CD4-positive, alpha-beta T cell treated with Interleukin-2 at 100 ng/mL for 4 hours (primary cell): Measurements from ENCODE around the gene RNF144B.
A peak's percentile ranks its signal among the peaks of the same experiment; 100 is the strongest.

Experiments
- DNase-seq: peaks from one replicate; pipeline ENCODE4 v3.0.0-alpha.2; 2020; ENCODE audit warnings: low spot score

Gene RNF144B

GRCh38 chr6:18488526-18489270, 101.5 kb downstream of the RNF144B start:
- DNase-seq: no peak

DNA sequence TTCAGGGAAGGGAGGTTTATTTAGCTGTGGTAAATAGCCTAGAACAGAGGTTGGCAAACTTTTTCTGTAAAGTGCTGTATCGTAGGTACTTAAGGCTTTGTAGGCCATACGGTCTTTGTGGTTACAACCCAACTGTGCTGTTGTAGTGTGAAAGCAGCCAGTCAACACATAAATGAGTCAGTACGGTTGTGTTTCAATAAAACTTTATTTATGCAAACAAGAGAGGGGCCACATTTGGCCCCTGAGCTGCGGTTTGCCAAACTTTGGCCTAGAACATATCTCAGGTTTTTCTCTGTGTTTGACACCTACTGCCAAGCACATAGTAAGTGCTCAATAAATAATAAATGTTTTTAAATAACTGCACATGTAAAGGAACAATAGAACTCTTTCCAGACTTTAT, 102.2 kb downstream of the RNF144B start:
- no peak for DNase-seq

GRCh38 chr6:18491308-18492045, 104.3 kb downstream of the RNF144B start:
- DNase-seq: no peak

DNA sequence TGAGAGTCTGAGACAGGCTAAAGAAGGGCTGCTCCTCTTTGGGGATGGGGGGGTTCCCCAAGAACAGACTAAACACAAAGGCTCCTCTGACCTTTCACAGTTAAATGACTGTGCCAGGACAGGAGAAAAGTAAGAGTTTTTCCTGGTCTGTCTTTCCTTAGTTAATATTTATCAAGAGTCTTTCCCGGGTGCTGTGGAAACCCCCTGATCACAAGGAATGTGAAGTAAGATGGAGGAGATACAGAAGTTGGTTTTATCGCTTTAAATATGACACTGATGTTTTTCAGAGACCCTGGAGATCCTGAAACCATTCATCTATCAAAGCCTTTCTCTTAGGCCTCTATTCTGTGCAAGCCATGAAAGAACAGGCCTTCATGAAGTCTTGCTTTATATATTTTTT, 105.8 kb downstream of the RNF144B start:
- DNase-seq: no peak

GRCh38 chr6:18493382-18493891, 106.3 kb downstream of the RNF144B start:
- no peak for DNase-seq

DNA sequence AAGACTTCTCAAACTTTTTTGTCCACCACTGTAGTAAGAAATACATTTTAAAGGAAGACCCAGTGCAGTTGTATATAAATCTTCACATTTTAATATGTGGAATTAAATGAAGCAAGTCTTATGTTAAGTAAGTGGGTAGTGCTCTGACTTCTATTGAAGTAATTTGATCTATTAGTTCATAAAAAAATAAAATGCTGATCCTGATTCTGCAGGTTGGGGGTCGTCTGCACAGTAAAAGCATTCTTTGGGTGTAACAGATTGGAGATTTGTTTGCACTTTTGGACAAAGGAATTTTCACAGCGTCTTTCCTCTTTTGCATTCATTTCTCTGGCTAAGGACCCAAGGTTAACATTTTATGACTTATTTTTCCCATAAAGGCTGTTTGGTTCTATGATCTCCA, 106.8 kb downstream of the RNF144B start:
- no peak for DNase-seq

DNA sequence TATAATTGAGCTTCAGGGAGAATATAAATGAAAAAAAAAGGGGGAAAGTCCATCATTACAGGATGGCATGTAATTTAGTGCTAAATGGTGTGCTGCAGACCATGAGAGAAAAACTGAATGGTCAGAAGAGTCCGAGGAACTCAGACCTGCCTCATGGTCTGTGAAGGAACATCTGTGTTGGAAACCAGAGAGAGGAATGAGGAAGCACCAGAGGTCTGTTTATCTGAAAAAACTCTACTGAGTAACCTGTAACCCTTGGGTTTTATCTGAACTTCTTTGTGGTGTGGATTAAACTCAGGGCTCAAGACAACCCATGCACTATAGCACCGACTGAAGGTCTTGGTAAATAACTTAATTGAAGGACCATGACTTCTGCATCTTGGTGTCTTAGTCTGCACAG, 108.1 kb downstream of the RNF144B start:
- DNase-seq: no peak

- no peak for DNase-seq
Measured at GRCh38 chr6:18496462-18496861, 109.3 kb downstream of the RNF144B start.

DNA sequence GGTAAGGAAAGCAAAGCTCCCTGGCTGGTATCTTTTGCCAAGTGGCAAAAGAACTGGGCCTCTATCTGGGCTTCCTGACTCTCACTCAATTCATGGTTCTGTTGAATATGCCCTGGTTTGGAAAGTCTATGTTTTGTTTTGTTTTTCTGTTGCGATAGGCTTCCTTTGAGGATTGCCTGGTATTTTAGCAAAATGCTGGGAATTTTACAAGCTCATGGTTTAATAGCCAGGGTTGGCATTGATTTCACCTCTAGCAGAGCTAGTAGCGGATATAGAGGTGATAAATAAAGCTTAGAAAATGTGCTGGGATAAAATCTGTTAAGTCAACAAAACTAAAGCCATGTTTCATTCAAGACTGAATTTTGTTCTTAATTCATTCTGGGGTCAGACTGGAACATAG, 109.9 kb downstream of the RNF144B start:
- DNase-seq: no peak

DNA sequence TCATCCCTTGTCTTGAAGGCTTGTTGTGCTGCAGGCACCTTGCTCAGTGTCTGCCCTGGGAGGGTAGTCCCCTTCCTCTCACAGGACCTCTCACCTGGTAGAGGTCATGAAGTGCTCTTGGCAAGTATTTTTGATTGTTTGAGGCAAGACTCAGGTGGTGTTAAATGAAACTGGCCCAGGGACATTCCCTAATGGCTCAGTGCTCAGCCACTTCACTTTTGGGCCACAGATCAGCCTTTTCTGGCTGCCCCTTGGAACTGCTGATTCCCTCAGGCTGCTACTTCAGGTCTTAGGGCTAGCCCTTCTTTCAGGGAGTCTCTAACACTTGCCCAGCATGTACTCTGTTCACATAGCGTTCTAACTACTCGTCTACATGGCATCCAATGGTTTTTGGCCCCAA, 111.3 kb downstream of the RNF144B start:
- DNase-seq: no peak

GRCh38 chr6:18500921-18501662, 113.9 kb downstream of the RNF144B start:
- no peak for DNase-seq

GRCh38 chr6:18501663-18502013, 114.5 kb downstream of the RNF144B start:
- peak; percentile 7 for DNase-seq

DNA sequence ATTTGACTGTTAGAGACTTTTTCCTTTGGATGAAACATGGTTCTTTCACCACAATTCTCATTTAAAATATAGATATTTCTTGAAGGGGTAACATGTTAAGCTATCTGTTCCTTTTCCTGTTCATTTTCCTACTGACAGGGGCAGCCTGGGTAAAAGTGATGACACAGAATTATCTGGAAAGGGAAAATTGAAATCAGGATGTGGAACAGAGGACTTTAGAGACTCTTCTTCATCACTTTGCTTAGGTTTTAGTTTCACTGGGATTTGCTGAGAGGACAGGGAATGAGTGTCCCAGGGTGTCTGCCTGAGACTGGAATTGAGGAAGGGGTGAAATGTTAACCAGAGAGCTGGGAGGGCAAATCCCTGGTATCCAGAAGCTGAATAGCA, 116.0 kb downstream of the RNF144B start:
- DNase-seq: no peak

DNA sequence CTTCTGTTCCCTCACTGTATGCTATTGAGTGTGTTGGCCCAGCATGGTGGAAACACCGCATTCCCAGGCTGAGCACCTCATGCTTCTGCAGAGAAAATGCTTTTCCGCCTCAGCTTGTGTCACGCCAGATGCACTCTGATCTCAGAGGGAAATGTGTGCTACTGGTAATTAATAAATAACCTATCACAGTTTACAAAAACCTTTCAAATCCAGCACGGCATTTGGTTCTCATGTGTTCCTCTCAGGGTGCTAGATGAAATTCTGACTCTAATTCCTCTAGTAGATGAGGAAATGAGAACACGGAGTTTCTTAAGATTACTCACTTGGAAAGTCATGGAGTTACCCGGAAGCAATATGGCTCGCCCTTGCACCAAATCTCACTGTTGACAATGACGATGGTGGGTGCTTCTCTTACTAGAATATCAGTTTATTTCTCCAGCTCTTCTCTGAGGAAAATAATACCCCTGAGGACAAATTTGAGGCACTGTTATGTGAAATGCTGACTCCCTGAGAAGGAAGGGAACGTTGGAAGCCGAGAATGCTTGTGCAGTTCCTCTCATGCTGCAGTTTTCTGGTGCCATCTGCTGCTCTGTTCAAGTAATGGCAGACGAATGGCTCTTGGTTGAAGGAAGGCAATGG, 116.6 kb downstream of the RNF144B start:
- DNase-seq: peak; percentile 39

GRCh38 chr6:18504232-18504596, 117.1 kb downstream of the RNF144B start:
- DNase-seq: no peak

DNA sequence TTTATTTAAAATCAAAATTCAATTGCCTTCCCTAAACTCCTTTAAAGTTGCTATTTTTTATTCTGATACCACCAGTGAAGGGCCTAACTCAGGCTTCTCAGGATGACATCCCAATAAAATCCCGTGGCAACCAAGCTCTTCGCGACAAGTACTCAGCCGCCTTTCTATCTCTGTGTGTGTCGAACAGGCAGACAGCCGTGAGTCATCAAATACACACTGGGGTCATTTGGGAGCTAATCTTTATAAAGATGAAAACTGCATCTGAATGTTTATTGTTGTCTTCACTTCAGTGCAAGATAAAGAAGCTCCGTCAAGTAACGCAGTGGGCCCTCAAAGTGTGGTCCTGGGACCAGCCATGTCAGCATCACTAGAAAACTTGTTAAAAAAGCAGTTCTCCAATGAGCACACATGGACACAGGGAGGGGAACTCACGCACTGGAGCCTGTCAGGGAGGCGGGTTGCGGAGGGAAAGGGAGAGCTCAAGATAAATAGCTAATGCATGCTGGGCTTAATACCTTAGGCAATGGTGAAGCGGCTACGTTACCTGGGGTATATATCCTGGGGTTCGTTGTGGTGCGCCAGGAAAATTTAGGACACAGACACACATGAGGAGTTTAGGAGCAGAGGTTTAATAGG, 119.3 kb downstream of the RNF144B start:
- no peak for DNase-seq

GRCh38 chr6:18507018-18507415, 119.9 kb downstream of the RNF144B start:
- no peak for DNase-seq

- DNase-seq: no peak
Measured at GRCh38 chr6:18507561-18507960, 120.4 kb downstream of the RNF144B start.

- DNase-seq: no peak
Measured at GRCh38 chr6:18509871-18510643, 122.9 kb downstream of the RNF144B start.

GRCh38 chr6:18510644-18511033, 123.5 kb downstream of the RNF144B start:
- no peak for DNase-seq

- DNase-seq: no peak
Measured at GRCh38 chr6:18511211-18511610, 124.1 kb downstream of the RNF144B start.
